ENCODE data around the gene PEX19.

DNA sequence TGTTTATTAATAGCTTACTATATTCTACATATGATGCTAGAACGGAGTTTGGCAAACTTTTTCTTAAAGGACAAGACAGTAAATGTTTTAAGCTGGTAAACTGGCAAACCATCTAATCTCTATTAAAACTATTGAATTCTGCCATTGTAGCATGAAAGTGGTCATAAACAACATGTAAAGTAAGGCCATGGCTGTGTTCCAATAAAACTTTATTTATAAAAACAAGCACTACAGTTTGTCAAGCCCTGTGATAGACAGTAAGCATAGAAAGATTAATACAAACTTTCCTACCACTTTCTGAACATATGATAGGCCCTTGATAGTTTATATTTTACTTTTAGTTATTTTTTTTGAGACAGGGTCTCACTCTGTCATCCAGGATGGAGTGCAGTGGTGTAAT, 57.4 kb downstream of the PEX19 start:
- TF ChIP-seq CTCF (IDR thresholded peaks at IDR 0.05) (no peak), POLR2A (IDR thresholded peaks at IDR 0.05) (no peak)
